ENCODE results near the gene SORBS2. TPM values are rescaled to one million over a fixed set of nuclear protein-coding genes. Genes with fewer than 3 reads are reported as not detected.

Gene SORBS2
- total and polyA plus RNA-seq, 2 of the 4 experiments (the other 2 are of a cell fraction), result 0.18 TPM; not detected in 1

GRCh38 chr4:185549095-185549639, 262.8 kb downstream of the SORBS2 start:
- 100% methylated on average over 1 of the region's 2 CpGs; no CpG with 5 or more reads in 1 of the 2 experiments for WGBS, 2 experiments (ENCODE audit: extremely low coverage in 2 of 2, insufficient read length in 1 of 2)
- Histone ChIP-seq H3K4me2 (ENCODE audit: low read depth, low read length) (no peak overlapping the region), H4K91ac (ENCODE audit: insufficient read depth, low read depth, low read length) (no peak overlapping the region), H3K4me3 (ENCODE audit: insufficient read depth, low read depth, low read length) (no peak overlapping the region), H4K5ac (ENCODE audit: low read depth, low read length) (no peak overlapping the region), H3K4me1 (ENCODE audit: control insufficient read depth, insufficient read depth, low read length) (no peaks in the 10 kb centered on the region), H2BK20ac (ENCODE audit: low read depth, low read length) (no peak overlapping the region), H3K14ac (replicated peaks; ENCODE audit: low read depth, low read length) (no peak overlapping the region), H3K23ac (ENCODE audit: low read depth, low read length) (no peak overlapping the region), H2BK5ac (ENCODE audit: low read depth, low read length, poor library complexity, severe bottlenecking) (no peak overlapping the region), H4K20me1 (ENCODE audit: insufficient read depth, low read length) (no peaks in the 10 kb centered on the region), H3K27me3 (ENCODE audit: control insufficient read depth, insufficient read depth, low read length) (peaks cover 9% of the 10 kb centered on the region), H3K18ac (ENCODE audit: low read depth, low read length) (no peak overlapping the region), H3K27ac (ENCODE audit: insufficient read depth, low read length) (no peak overlapping the region), H3K36me3 (ENCODE audit: control insufficient read depth, insufficient read depth, low read length) (no peaks in the 10 kb centered on the region), H3K9ac (ENCODE audit: low read depth, low read length) (no peak overlapping the region), H2BK15ac (ENCODE audit: low read depth, low read length) (no peak overlapping the region), H2AFZ (replicated peaks; ENCODE audit: low read length, poor library complexity) (no peak overlapping the region), H3K79me1 (ENCODE audit: low read depth in 1 of 2, low read length in 2 of 2) (no peaks in the 10 kb centered on the region), H3K9me1 (ENCODE audit: insufficient read depth, low read length) (no peaks in the 10 kb centered on the region), H2AK5ac (ENCODE audit: low read depth, low read length) (no peak overlapping the region), H2AK9ac (replicated peaks; ENCODE audit: low read depth, low read length, poor library complexity) (no peak overlapping the region), H2BK120ac (ENCODE audit: low read depth, low read length) (no peak overlapping the region), H3K4ac (ENCODE audit: low read depth, low read length) (no peak overlapping the region), H3K56ac (ENCODE audit: extremely low read depth, insufficient read depth, low read length) (no peak overlapping the region), H3K9me3 (ENCODE audit: control insufficient read depth, insufficient read depth, low read length) (no peaks in the 10 kb centered on the region), H4K8ac (ENCODE audit: low read depth in 2 of 2, low read length in 2 of 2) (no peak overlapping the region)
- TF ChIP-seq CHD1 (IDR thresholded peaks at IDR 0.05; ENCODE audit: low read depth, low read length) (no peak), RAD21 (IDR thresholded peaks at IDR 0.05; ENCODE audit: low read length) (no peak), MAZ (IDR thresholded peaks at IDR 0.05; ENCODE audit: borderline replicate concordance, low read depth, low read length) (no peak), ELK1 (IDR thresholded peaks at IDR 0.05; ENCODE audit: borderline replicate concordance, low read depth, low read length) (no peak), RCOR1 (IDR thresholded peaks at IDR 0.05; ENCODE audit: insufficient replicate concordance, low read length) (no peak), RFX5 (IDR thresholded peaks at IDR 0.05; ENCODE audit: low read depth, low read length) (no peak), SMC3 (IDR thresholded peaks at IDR 0.05; ENCODE audit: low read depth, low read length) (no peak), MAFK (IDR thresholded peaks at IDR 0.05; ENCODE audit: low read depth, low read length) (no peak)
- ATAC-seq (ENCODE audit: low read depth) (no peak), DNase-seq (no peak)
- ChIA-PET POLR2A (ENCODE audit: unreplicated experiment) (no interaction called here), CTCF (no interaction called here)
- dilution Hi-C loops (cut with HindIII; ENCODE audit: low sequenced_read_pairs, unreplicated experiment), result no loop called here
- in situ Hi-C loops (cut with MboI; ENCODE audit: low sequenced_read_pairs), result no loop called here
- no TSS peak for BruUV-seq (replicated peaks)
- intact Hi-C loops (cut with micrococcal nuclease), result no loop called here

Measured in IMR-90 (cell line).